OCI-LY1 (cell line): Measurements from ENCODE around the gene ASB12.
A peak's percentile ranks its signal among the peaks of the same experiment; 100 is the strongest.

Experiments used
- H2AFZ ChIP-seq: fragments of 200-600 bp; sonication (generic), shearing (Covaris generic); 2 replicates; pipeline ENCODE4 v1.6.0; 2014; ENCODE audit warnings: antibody characterized with exemption, mild to moderate bottlenecking, low read length
- H3F3A ChIP-seq: fragments of 200-600 bp; sonication (generic), shearing (Covaris generic); 2 replicates; pipeline ENCODE4 v1.6.0; 2014; ENCODE audit warnings: mild to moderate bottlenecking, antibody characterized with exemption, low read length, moderate library complexity; ENCODE audit not compliant: insufficient read depth
- H3K27ac ChIP-seq: fragments of 200-600 bp; sonication (generic); 2 replicates; pipeline ENCODE4 v1.5.1; 2014; ENCODE audit warnings: low read length, mixed run types, mild to moderate bottlenecking, low read depth; ENCODE audit not compliant: poor library complexity, severe bottlenecking
- H3K27me3 ChIP-seq: fragments of 200-600 bp; sonication (generic); 2 replicates; pipeline ENCODE4 v1.6.0; 2014; ENCODE audit warnings: antibody characterized with exemption, mild to moderate bottlenecking, low read length, moderate library complexity; ENCODE audit not compliant: insufficient read depth
- H3K36me3 ChIP-seq: fragments of 200-600 bp; sonication (generic); 2 replicates; pipeline ENCODE4 v1.6.1; 2014; ENCODE audit warnings: mild to moderate bottlenecking, antibody characterized with exemption, low read length, moderate library complexity, mixed read lengths; ENCODE audit not compliant: insufficient read depth
- H3K4me1 ChIP-seq: fragments of 200-600 bp; sonication (generic); 2 replicates; pipeline ENCODE4 v1.5.1; 2014; ENCODE audit warnings: mild to moderate bottlenecking, low read length, moderate library complexity; ENCODE audit not compliant: insufficient read depth, severe bottlenecking
- H3K4me2 ChIP-seq: fragments of 200-600 bp; sonication (generic), shearing (Covaris generic); 2 replicates; pipeline ENCODE4 v1.6.1; 2014; ENCODE audit warnings: low read length
- H3K4me3 ChIP-seq: fragments of 200-600 bp; sonication (generic); 2 replicates; pipeline ENCODE4 v1.5.1; 2014; ENCODE audit warnings: low read length, low read depth, mild to moderate bottlenecking, mixed read lengths; ENCODE audit not compliant: poor library complexity, severe bottlenecking
- H3K79me2 ChIP-seq: fragments of 200-600 bp; shearing (Covaris generic); 2 replicates; pipeline ENCODE4 v1.6.1; 2016; ENCODE audit warnings: mixed run types, low read length, mixed read lengths; ENCODE audit not compliant: insufficient read depth
- H3K9ac ChIP-seq: fragments of 200-600 bp; sonication (generic), shearing (Covaris generic); 2 replicates; pipeline ENCODE4 v1.6.1; 2014; ENCODE audit warnings: mild to moderate bottlenecking, low read length, mixed read lengths
- H3K9me2 ChIP-seq: fragments of 200-600 bp; sonication (generic), shearing (Covaris generic); 2 replicates; pipeline ENCODE4 v1.6.1; 2014; ENCODE audit warnings: low read depth, mild to moderate bottlenecking, low read length, mixed read lengths
- H3K9me3 ChIP-seq: fragments of 200-600 bp; shearing (Covaris generic); 2 replicates; pipeline ENCODE4 v1.6.1; 2014; ENCODE audit warnings: low read length, mixed read lengths
- H4K20me1 ChIP-seq: fragments of 200-600 bp; sonication (generic), shearing (Covaris generic); 2 replicates; pipeline ENCODE4 v1.6.0; 2016; ENCODE audit warnings: mild to moderate bottlenecking, low read length; ENCODE audit not compliant: insufficient read depth
- CTCF ChIP-seq: fragments of 200-600 bp; sonication (generic), shearing (Covaris generic); IDR thresholded peaks from 2 replicates; pipeline ENCODE4 v1.5.1; 2017; ENCODE audit warnings: mild to moderate bottlenecking, antibody characterized with exemption, low read length, moderate library complexity, mixed read lengths
- EZH2 ChIP-seq: fragments of 200-600 bp; sonication (generic), shearing (Covaris generic); IDR thresholded peaks from 2 replicates; pipeline ENCODE4 v1.8.0; 2017; ENCODE audit warnings: borderline replicate concordance, mixed run types, mild to moderate bottlenecking, antibody characterized with exemption, low read length, moderate library complexity, mixed read lengths

ASB12 gene

GRCh38 chrX:64205441-64205734, 25.0 kb downstream of the ASB12 start, which contains the start of gene AMER1:
AMER1 (minus strand) TSS chrX:64205708; CDS start chrX:64193286, 12,422 bp downstream.
- Histone ChIP-seq H3K9me3 (no peaks in the 10 kb centered on the region), H3F3A (no peaks in the 10 kb centered on the region), H3K36me3 (no peaks in the 10 kb centered on the region), H4K20me1 (no peaks in the 10 kb centered on the region), H3K79me2 (no peaks in the 10 kb centered on the region), H3K4me2 (peak within 1 kb of the TSS; percentile 78), H3K9me2 (no peaks in the 10 kb centered on the region), H3K4me1 (peaks cover 36% of the 10 kb centered on the region), H3K4me3 (peak within 1 kb of the TSS; percentile 89), H2AFZ (0 out of 2 replicates have a peak within 1 kb of the TSS, but pooled peaks have one; percentile 29), H3K9ac (peak within 1 kb of the TSS; percentile 81), H3K27me3 (no peaks in the 10 kb centered on the region), H3K27ac (peak within 1 kb of the TSS; percentile 63)
- TF ChIP-seq CTCF, result no peak
- TF ChIP-seq EZH2, result no peak

GRCh38 chrX:64204701-64205440, 25.5 kb downstream of the ASB12 start:
- peaks cover 36% of the 10 kb centered on the region for H3K4me1 ChIP-seq
- no peaks in the 10 kb centered on the region for H3K9me2 ChIP-seq
- H3K4me3 ChIP-seq, result peak overlapping the region; percentile 89
- TF ChIP-seq CTCF, result no peak
- TF ChIP-seq EZH2, result no peak
- H3K27me3 ChIP-seq, result no peaks in the 10 kb centered on the region
- H3K36me3 ChIP-seq, result no peaks in the 10 kb centered on the region
- H2AFZ ChIP-seq, result no peak overlapping the region
- H3F3A ChIP-seq, result no peaks in the 10 kb centered on the region
- H4K20me1 ChIP-seq, result no peaks in the 10 kb centered on the region
- peak overlapping the region; percentile 78 for H3K4me2 ChIP-seq
- H3K9ac ChIP-seq, result peak overlapping the region; percentile 81
- no peaks in the 10 kb centered on the region for H3K79me2 ChIP-seq
- H3K27ac ChIP-seq, result no peak overlapping the region
- no peaks in the 10 kb centered on the region for H3K9me3 ChIP-seq

- H4K20me1 ChIP-seq, result no peaks in the 10 kb centered on the region
- H3K79me2 ChIP-seq, result no peaks in the 10 kb centered on the region
- TF ChIP-seq EZH2, result no peak
- TF ChIP-seq CTCF, result no peak
- H3K9me3 ChIP-seq, result no peaks in the 10 kb centered on the region
- no peak overlapping the region for H2AFZ ChIP-seq
- H3K9ac ChIP-seq, result peak overlapping the region; percentile 64
- no peaks in the 10 kb centered on the region for H3K36me3 ChIP-seq
- H3F3A ChIP-seq, result no peaks in the 10 kb centered on the region
- H3K27me3 ChIP-seq, result no peaks in the 10 kb centered on the region
- H3K4me2 ChIP-seq, result peak overlapping the region; percentile 78
- no peak overlapping the region for H3K27ac ChIP-seq
- peak overlapping the region; percentile 89 for H3K4me3 ChIP-seq
- peaks cover 36% of the 10 kb centered on the region for H3K4me1 ChIP-seq
- no peaks in the 10 kb centered on the region for H3K9me2 ChIP-seq
These were observed 26.2 kb downstream of the ASB12 start for GRCh38 chrX:64204252-64204651.
